CD4-positive, alpha-beta T cell treated with Interleukin-6 for 4 hours (primary cell): ENCODE results near the gene GIMD1.
"Not testable (repeated sequence)": the region's sequence is repeated elsewhere in the genome, so short reads cannot be mapped to it uniquely, and the experiment has no call there.

Source experiments
- DNase-seq: peaks from one replicate; pipeline ENCODE4 v3.0.0-alpha.2; 2020; ENCODE audit warnings: mixed read lengths

The GIMD1 gene

DNA sequence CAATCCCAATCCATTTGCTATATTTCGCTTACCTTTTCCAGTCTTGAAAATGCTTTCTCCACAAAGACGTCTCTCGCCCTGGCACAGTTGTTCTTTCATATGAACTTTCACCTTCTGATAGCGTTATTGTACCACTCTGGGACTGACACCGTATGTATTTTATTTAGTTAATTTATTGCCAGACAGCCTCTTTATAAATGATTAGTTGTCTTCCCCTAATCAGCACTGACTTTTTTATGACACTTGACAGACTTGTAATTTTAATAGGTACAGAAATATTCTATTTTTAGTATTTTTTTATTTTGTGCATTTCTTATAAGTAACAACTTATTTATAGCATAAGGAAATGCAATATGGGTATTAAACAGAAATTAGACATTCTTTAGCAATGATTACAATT is at the start of gene GIMD1:
TSS of gene GIMD1 (minus strand) at position 101 of the 400 bp plus-strand sequence. CDS start 1,343 bp downstream, outside the sequence.
- DNase-seq = no peak

DNA sequence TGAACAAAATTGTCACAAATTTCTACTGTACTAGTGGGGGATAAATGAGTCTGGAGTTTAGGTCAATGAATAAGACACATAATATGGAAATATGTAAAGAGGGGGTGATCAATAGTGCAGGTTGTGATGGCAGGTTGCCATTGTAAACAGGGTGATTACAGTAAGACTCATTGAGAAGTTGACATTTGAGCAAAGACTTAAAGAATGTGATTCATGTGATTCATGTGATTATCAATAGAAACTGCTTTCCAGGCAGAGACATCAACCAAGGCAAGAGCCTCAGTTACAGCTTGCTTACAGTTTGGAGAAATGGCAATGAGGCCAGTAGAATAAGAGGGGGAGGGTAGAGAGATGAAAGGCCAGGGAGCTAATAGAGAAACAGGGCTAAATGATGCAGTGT is 45.8 kb upstream of the GIMD1 start:
- no peak for DNase-seq

DNA sequence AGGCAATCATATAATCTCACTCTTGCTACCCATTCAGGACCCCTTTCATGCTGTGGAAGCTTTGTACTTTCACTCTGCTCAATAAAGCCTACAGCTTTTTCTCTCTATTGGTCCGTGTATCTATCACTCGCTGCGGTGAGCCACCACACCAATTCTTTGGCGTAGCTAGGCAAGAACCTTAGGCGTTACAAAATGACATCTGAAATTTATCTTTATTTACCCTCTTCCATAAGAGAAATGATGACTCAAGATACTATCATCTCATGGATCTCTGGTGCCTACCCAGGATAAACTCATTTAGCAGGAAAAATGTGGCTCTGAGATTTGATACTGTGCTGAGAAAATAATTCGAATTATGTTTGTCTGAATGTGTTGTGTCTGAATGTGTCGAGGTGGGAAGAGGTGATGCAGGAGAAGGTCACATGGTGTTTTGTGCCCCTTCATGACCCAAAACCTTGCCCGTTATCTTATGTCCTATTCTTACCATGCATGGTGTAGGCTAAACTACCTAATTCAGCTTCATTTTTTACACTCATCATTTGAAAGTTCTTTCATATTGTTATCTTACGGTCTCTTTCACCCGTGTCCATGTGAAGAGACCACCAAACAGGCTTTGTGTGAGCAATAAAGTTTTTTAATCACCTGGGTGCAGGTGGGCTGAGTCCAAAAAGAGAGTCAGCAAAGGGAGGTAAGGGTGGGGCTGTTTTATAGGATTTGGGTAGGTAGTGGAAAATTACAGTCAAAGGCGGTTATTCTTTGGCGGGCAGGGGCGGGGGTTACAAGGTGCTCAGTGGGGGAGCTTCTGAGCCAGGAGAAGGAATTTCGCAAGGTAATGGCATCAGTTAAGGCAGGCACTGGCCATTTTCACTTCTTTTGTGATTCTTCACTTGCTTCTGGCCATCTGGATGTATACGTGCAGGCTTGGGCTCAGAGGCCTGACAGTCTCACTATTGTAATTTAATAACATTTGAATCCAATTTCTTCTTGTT is 41.6 kb upstream of the GIMD1 start:
- no peak for DNase-seq

DNA sequence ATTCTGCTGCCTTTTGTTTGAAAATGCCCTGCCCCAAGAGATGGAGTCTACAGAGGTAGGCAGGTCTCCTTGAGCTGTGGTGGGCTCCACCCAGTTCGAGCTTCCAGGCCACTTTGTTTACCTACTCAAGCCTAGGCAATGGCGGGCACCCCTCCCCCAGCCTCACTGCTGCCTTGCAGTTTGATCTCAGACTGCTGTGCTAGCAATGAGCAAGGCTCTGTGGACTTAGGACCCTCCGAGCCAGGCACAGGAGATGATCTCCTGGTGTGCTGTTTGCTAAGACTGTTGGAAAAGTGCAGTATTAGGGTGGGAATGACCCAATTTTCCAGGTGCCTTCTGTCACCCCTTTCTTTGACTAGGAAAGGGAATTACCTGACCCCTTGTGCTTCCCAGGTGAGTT is 39.4 kb upstream of the GIMD1 start:
- DNase-seq = not testable (repeated sequence)

DNA sequence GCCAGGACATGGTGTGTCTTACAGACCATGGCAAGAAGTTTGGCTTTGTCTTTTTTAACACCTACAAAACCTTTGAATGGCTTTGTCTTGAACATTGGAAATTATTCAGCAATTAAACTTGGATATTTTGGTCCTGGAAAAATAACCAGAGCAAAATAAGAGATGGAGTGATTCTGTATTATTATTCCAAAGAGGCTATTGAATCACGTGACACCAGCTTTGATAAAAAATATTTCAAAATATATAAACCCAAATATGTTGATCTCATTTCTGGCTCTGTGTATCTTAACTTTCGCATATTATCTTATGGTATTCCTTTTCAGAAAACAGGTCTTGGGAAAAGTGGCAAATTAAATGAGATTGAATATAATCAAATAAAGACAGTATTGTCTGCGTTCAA is 32.6 kb upstream of the GIMD1 start:
- no peak for DNase-seq

DNA sequence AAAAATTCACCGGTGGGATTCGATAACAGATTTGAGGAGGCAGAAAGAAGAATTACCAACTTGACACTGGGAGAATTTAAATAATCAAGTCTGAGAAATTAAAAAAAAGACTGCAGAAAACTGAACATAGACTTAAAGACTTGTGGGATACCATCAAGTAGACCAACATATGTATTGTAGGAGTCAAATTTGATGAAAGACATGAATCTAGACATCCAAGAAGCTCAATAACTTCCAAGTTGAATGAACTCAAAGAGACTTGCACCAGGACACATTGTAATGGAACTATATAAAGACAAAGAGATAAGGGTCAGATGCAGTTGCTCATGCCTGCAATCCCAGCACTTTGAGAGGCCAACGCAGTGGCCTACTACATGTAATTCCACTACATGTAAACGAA is 30.3 kb upstream of the GIMD1 start:
- DNase-seq = not testable (repeated sequence)

DNA sequence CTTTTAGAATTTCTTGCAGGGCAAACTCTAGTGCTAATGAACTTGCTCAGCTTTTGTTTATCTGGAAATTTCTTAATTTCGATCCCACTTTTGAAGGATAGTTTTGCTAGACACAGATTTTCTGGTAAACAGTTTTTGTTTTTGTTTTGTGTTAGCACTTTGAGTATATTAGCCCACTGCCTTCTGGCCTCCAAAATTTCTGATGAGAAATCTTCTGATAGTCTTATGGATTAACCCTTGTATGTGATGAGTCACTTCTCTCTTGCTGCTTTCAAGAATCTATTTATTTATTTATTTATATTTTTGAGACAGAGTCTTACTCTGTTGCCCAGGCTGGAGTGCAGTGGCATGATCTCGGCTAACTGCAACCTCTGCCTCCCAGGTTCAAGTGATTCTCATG is 27.0 kb upstream of the GIMD1 start:
- DNase-seq = no peak

DNA sequence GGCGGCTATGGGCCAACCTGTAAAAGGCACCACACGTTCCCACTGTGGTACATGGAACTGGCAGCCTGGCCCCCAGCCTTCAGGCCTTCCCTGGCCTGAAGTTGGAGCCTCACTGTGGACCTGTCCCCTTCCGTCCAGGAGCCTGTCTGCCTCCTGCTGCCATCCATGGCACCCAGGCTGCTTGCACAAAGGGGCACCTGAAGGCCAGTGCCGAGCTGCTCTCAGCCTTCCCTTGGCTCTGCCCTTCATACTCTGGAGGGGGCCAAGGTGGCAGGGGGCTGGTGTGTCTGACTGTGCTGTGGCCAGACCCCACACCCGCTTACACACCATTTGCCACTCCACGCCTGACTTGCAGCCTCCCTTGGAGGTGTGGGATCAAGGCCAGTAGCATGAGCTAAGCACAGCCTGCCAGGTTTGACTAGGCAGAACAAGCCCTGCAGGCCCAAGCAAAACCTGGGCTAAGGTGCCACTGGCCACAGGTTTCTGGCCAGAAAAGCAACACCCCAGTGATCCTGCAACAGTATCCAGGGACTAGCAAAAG is 17.3 kb upstream of the GIMD1 start:
- no peak for DNase-seq

DNA sequence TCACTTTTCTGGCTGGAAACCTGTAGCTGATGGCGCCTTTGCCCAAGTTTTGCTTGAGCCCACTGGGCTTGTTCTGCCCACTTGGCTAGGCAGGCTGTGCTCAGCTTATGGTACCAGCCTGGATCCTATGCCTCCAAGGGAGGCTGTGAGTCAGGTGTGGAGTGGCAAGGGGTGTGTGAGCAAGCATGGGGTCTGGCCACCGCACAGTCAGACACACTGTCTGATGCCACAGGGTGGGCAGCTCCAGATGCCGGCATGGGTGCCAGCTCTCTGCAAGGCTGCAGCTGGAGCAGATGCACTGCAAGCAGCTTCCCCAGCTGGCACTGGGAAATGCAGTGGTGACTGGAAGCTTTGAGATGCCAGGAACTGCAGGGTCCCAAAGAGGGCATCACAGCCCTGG is 16.3 kb upstream of the GIMD1 start:
- DNase-seq = no peak

DNA sequence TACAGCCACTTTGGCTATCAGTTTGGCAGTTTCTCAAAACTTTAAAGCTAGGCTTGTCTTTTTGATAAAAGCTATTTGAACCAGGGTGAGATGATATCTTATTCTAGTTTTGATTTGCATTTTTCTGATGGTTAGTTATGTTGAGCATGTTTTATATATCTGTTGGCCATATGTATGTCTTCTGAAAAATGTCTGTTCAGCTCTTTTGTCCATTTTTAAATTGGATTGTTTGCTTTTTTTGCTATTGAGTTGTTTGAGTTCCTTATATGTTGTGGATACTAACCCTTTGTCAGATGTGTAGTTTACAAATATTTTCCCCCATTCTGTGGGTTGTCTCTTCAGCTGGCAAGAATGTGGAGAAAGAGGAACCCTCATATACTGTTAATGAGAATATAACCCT is 11.6 kb upstream of the GIMD1 start:
- DNase-seq = no peak

DNA sequence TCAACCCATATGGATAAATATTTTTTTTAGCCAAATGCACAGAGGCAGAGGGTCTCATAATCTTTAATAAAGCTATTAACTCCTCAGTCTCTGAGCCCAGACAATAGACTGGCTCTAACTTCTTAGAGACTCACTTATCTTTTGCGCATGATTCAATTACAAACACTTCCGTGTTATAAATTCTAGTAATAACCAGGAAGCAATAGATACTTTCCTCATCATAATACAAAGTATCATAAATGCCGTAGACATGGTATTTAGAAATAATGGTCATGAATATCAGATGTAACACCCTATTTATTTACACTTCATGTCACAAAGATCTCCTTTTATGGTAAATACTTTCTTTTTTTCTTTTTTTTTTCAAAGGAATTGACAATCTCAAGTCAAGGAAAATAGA is 4.4 kb upstream of the GIMD1 start:
- no peak for DNase-seq

DNA sequence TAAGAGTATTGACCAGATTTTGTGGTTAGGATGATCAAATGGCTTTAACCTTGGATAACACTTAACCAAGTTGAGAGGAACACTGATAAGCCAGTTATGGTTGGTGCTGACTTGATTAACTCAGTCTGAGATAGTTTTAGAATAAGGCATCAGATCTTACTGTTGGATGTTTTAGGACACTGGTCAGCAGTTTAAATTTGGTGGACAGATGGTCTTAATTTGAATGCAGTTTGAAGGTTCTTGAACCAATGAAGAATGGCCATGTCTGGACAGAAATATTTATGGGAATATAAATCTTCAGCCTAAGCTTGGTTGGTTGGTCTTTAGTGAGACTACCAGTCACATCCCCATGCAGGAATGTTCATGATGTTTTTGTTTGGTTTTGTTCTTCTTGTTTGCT is 2.6 kb upstream of the GIMD1 start:
- no peak for DNase-seq

DNA sequence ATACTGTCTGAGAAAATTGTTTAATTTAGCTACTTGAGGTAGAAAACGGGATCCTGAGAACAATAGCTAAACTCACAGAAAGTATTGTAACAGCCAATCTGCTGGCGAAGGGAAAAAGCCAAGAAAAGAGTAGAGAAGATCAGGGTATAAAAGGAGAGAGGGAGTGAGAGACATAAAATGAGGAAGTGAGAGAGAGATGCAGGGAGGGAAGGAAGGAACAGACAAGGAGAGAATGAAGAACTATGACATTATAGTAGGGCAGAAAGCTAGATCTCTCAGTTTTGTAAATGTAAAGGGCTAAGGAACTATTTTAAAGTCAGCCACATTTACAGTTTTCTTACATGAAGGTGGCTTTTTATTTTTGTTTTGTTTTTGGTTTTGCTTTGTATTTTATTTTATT is 1.6 kb upstream of the GIMD1 start:
- no peak for DNase-seq

DNA sequence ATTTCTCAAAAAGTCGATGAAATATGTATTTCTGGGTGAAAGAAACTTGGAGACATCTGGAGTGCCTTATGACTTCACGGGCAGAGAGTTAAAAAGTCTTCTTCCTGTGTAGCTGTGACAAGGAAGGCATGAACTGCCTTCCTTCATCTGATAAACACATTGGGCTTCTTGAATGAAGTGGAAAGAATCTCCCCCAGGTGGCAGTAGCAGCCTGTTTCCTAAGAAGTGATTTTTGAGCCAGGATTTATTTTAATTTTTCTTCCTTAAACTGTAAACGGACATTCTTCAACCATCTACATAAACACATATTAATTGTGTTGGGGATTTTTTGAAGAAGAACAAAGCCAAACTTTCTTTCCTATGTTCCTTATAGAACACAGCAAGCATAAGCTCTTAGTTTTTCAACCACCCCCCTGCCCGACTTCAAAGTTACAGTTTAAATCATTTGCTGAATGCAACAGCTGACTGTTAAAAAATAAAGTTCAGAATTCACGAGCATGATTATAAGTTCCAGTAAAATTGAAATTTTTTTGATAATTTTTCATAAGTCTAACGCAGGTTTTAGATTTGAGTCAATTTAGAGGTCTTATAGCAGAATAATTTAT is 980 bp upstream of the GIMD1 start:
- DNase-seq = no peak

DNA sequence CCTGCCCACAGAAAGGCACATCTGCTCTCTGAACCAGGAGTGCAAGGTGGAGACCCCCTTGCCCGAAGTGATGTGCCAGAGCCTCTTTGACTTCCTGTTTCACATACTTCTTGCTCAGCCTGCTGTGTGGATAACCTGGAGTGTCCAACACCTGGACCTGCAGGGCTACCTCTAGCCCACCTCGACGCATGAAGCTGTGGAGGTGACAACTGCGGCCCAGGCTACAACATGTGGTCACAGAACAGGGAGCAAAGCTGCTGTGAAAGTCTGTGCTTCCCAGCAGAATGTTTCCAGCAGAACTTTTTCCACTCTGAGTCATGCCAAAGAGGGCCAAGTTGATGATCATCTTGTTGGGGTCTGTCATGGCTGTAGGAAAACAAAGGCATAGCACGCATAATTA is 1.5 kb downstream of the GIMD1 start:
- DNase-seq = no peak

DNA sequence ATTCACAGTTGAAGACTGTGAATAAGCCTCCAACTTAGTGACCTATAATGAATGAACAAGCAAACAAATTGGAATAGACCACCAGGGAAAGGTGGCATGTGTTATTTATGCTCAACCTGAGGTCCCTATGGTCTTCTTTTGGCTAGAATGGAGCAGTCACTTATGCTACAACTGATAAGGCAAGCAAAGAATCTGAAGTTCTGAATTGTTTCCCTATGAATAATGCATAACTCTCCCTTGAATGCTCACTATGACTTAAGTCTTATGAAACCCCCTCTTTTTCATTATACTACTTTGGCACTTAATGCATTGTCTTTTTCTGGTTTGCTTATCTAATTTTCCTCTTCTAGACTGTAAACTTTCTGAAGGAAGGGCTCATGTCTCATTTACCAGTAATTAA is 2.6 kb downstream of the GIMD1 start:
- DNase-seq = no peak

DNA sequence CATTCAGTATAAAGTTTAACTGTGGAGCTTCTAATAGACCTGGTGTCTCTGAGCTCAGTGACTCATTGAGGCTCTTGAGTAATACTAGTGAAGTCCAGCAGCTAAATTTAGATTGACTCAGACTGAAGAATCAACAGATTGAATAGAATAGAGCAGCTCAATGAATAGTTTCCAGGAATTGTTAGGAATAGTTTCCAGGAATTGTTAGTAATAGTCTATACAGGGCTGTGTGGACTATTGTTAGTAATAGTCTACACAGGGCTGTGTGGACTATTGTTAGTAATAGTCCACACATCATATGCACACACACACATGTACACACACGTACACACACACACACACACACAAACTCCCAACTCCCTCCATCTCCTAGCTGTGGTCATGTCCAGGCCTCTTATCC is 3.0 kb downstream of the GIMD1 start:
- DNase-seq = no peak

DNA sequence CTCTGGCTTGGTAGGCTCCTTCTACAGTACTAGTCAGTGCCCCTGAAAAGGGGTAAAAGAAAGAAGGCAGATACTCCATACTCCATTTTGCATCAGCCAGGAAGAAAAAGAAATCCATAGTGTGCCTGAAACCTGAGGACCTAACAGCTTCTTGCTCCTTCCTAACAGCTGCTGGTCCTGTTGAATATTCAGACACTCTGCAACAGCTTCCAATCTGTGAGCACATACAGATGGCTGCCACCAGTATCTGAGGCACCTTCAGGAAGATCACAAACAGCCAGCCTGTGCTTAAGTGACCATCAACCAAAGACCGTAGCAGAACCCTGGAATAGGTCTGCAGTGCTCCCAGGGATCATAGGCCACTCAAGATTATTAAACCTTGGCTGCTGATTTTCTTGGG is 4.3 kb downstream of the GIMD1 start:
- no peak for DNase-seq

DNA sequence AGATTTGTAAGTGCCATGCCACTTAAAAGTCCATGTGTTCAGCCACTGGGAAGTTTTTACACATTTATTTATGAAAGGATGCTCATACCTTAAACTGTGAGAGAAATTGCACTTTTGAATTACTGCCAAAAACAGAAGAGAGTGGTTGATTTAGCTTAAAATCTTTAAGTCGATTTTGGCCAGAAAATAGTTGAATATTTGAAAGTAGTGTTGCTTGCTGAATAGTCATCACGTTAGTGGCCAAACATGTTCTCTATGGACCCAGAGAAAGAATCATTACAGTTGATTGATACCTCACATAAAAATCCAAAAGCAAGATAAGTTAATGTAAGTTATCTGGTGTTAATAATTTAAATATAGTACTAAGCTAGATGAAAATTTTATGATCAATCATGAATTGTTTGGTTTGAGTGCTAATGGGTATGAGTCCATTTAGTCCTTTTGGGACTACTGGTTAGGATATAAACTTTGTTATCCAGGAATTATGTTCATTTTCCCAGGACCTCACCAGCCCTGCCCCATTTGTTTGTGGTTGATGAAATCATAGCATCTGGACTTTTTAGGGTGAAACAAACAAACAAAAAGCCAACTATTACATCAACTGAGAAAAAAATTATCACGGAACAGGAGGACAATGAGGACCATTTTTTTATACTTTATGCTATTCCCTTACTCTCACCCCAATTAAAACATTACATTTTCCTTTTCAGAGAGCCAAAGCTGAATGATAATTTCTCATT is 6.3 kb downstream of the GIMD1 start:
- DNase-seq = no peak

DNA sequence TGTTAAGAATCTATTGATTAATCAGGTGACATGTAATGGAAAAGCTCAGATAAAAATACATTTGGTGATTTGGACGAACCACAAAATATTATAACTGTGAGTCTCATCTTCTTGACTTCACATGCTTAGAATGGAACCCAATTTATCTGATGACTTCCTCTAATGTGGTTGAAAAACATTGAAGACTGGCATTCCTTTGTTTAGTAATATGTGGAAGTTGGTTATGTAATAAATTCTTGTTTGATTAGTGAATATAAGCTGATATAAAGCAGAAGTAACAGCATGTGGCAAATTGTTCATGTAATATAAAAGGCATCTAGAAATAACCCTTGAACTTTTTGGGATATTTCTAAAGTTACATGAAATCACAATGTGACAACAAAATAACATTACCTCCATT is 9.7 kb downstream of the GIMD1 start:
- DNase-seq = no peak

DNA sequence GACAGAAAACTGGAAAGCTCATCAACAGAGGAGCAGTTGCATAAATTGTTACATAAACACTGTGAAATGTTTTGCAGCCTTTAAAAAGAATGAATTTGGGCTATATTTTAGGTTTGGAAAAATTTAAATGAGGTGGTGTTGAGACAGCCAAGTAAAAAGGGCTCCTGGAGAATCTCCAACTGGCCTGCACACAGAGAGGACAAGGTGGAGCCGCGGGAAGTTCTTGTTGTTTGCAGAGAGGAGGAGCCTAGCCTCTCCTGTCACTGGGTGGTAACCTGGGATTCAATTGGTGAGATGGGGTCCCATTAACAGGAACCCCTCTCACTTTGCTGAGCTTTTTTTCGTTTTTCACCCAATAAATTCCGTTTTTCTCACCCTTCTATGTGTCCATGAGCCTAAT is 13.4 kb downstream of the GIMD1 start:
- DNase-seq = no peak

DNA sequence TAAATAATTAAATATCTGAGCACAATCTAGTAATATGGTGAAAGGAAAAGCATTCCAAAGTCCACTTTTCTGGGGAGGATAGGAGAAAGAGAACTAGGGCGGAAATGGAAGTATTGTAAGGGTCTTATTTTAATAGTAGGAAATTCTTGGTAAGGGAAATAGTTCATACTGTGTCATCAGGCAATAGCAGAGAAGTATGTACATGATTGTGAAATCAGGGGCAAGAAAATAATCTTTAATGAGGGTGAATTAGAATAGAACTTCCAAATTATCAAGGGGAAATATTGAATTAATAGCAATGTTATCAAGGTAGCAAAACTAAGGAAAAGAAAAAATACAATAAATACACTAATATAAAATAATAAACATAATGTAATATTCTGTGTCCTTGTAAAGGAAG is 14.8 kb downstream of the GIMD1 start:
- no peak for DNase-seq

DNA sequence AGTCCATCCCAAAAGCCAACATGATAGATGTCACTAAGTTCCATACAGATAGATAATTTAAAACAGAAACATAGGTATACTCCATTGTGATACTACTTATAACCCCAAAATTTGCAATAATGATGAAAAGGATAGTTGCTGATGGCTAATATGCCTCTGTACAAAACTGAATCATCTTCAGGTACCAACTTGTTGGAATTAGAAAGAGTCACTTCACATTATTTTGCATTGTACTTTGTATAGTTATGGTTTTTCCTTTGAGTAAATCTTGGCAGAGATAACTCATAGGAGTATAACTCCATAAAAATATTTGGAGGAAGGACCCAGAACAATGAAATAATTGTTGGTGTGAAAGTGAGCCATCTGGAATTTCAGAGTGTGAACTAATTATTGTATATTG is 17.6 kb downstream of the GIMD1 start:
- no peak for DNase-seq

DNA sequence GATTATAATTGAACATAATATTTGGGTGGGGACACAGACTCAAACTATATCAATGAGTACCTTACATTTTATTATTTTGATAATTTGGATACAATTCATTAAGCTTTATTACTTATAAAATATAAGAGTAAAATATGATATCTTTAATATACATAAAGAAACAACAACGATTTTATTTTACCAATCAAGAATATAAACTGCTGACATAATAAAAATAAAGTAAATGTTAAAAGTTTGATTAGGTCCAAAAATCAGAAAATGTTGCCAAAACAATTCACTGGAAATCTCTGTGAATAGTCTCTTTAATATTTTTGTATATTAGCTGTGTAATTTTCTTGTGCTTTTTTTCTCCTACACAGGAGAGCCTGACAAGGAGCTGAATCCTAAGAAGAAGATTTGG is 21.4 kb downstream of the GIMD1 start:
- no peak for DNase-seq
